ENCODE results near the gene TMEM132D. TPM values are rescaled to one million over a fixed set of nuclear protein-coding genes. Genes with fewer than 3 reads are reported as not detected.

Gene TMEM132D
- total RNA-seq, 1 donor from 2014 or later: 1.1 TPM

DNA sequence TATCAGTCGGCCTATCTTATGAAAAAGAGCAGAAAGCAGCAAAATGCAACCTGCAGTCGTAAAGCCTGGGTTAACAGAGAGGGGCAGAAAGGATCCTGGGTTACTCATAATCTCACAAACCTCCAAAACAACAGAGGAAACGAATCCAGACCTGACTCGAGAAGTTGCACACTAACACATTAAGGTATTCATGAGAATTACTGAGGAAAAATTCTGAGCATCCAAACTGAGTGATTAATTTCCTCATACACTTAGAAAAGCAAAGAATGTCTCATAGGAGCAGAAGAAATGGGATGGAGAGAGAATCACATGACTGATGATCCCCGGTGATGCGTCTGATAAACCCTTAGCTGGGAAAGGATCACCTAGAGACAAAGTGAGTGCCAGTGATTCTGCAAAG, 272.5 kb downstream of the TMEM132D start:
- no peaks in the 10 kb centered on the region for H3K9me3 Mint-ChIP-seq
- Histone ChIP-seq H3K9ac (no peak overlapping the region), H3K27ac (no peak overlapping the region), H3K4me2 (peak overlapping the region; percentile 23), H3K9me3 (ENCODE audit: low read depth) (no peaks in the 10 kb centered on the region), H3K27me3 (peaks cover 6% of the 10 kb centered on the region), H3K36me3 (no peaks in the 10 kb centered on the region), H3F3A (ENCODE audit: low read depth) (peaks cover 3% of the 10 kb centered on the region), H3K79me2 (ENCODE audit: low read depth) (no peaks in the 10 kb centered on the region), H3K4me3 (no peak overlapping the region), H3K4me1 (peaks cover 16% of the 10 kb centered on the region), H4K20me1 (ENCODE audit: low read depth) (no peaks in the 10 kb centered on the region), H2AFZ (replicated peaks) (no peak overlapping the region)
- no peak overlapping the region for H3K27ac Mint-ChIP-seq
- TF ChIP-seq, protein P1, sequence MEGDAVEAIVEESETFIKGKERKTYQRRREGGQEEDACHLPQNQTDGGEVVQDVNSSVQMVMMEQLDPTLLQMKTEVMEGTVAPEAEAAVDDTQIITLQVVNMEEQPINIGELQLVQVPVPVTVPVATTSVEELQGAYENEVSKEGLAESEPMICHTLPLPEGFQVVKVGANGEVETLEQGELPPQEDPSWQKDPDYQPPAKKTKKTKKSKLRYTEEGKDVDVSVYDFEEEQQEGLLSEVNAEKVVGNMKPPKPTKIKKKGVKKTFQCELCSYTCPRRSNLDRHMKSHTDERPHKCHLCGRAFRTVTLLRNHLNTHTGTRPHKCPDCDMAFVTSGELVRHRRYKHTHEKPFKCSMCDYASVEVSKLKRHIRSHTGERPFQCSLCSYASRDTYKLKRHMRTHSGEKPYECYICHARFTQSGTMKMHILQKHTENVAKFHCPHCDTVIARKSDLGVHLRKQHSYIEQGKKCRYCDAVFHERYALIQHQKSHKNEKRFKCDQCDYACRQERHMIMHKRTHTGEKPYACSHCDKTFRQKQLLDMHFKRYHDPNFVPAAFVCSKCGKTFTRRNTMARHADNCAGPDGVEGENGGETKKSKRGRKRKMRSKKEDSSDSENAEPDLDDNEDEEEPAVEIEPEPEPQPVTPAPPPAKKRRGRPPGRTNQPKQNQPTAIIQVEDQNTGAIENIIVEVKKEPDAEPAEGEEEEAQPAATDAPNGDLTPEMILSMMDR (IDR thresholded peaks at IDR 0.05): no peak
- TF ChIP-seq EZH2phosphoT487 (IDR thresholded peaks at IDR 0.05) (no peak), EZH2 (IDR thresholded peaks at IDR 0.05) (no peak)
- H3K27me3 Mint-ChIP-seq (ENCODE audit: insufficient read depth, low read depth): peaks cover 12% of the 10 kb centered on the region
- H3K4me1 Mint-ChIP-seq: peaks cover 64% of the 10 kb centered on the region
- H3K4me3 Mint-ChIP-seq: no peak overlapping the region
- no peak for DNase-seq (ENCODE audit: low spot score)
- H3K36me3 Mint-ChIP-seq: peaks cover 2% of the 10 kb centered on the region

DNA sequence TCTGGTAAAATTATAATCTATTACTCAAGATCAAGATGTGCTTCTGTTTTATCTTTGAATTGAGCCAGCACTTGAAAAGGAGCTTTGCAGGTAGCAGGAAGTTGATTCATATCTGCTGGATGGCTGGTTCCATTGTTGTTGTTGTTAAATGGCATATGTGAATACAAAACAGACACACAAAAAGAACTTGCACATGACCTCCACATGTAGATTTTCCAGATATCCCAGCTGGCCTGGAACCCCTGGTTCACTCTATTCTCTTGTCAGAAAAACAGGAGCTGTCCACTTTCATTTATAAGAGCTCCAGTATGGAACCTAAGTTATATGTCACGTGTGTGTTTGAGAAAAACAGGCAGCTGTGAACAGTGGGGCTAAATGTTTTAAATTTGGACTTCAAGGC, 273.9 kb downstream of the TMEM132D start:
- Mint-ChIP-seq H3K4me1 (peaks cover 64% of the 10 kb centered on the region), H3K36me3 (peaks cover 2% of the 10 kb centered on the region), H3K4me3 (no peak overlapping the region), H3K27me3 (ENCODE audit: insufficient read depth, low read depth) (peaks cover 12% of the 10 kb centered on the region), H3K9me3 (no peaks in the 10 kb centered on the region), H3K27ac (no peak overlapping the region)
- peaks cover 3% of the 10 kb centered on the region for H3F3A ChIP-seq (ENCODE audit: low read depth)
- no peaks in the 10 kb centered on the region for H3K9me3 ChIP-seq (ENCODE audit: low read depth)
- peaks cover 22% of the 10 kb centered on the region for H3K4me1 ChIP-seq
- no peak overlapping the region for H3K27ac ChIP-seq
- H3K79me2 ChIP-seq (ENCODE audit: low read depth): no peaks in the 10 kb centered on the region
- DNase-seq (ENCODE audit: low spot score): no peak
- no peaks in the 10 kb centered on the region for H4K20me1 ChIP-seq (ENCODE audit: low read depth)
- no peak overlapping the region for H2AFZ ChIP-seq (replicated peaks)
- H3K4me2 ChIP-seq: no peak overlapping the region
- peaks cover 6% of the 10 kb centered on the region for H3K27me3 ChIP-seq
- no peak overlapping the region for H3K4me3 ChIP-seq
- TF ChIP-seq EZH2phosphoT487 (IDR thresholded peaks at IDR 0.05) (no peak), EZH2 (IDR thresholded peaks at IDR 0.05) (no peak)
- TF ChIP-seq, protein P1 (IDR thresholded peaks at IDR 0.05): no peak
- no peaks in the 10 kb centered on the region for H3K36me3 ChIP-seq
- H3K9ac ChIP-seq: no peak overlapping the region

DNA sequence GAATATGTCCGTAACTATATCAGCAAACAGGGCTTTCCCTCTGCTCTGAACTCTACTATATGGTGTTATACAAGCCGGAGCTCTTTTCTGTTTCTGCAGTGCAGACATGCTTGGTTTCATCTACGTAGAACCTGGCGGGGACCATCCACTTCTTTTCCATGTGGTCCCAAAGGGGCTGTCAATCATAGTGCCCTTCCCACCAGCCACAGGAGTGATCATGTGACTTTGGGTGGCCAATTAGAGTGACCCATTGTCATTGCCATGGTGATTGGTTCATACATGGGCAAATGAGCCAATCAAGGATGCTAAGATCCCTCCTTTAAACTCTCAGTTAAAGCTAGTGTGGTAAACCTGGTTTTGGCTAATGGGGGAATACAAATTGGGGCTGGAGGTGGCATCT, 281.3 kb downstream of the TMEM132D start:
- Mint-ChIP-seq H3K4me1 (peaks cover 28% of the 10 kb centered on the region), H3K4me3 (no peak overlapping the region), H3K9me3 (peaks cover under 1% of the 10 kb centered on the region), H3K27ac (no peak overlapping the region), H3K27me3 (ENCODE audit: insufficient read depth, low read depth) (no peaks in the 10 kb centered on the region), H3K36me3 (no peaks in the 10 kb centered on the region)
- Histone ChIP-seq H3F3A (ENCODE audit: low read depth) (no peaks in the 10 kb centered on the region), H3K4me3 (no peak overlapping the region), H3K79me2 (ENCODE audit: low read depth) (no peaks in the 10 kb centered on the region), H3K9me3 (ENCODE audit: low read depth) (no peaks in the 10 kb centered on the region), H2AFZ (replicated peaks) (no peak overlapping the region), H3K9ac (no peak overlapping the region), H3K27me3 (no peaks in the 10 kb centered on the region), H3K4me1 (peaks cover 6% of the 10 kb centered on the region), H3K4me2 (no peak overlapping the region), H3K27ac (no peak overlapping the region), H3K36me3 (no peaks in the 10 kb centered on the region), H4K20me1 (ENCODE audit: low read depth) (no peaks in the 10 kb centered on the region)
- DNase-seq (ENCODE audit: low spot score): no peak
- TF ChIP-seq EZH2 (IDR thresholded peaks at IDR 0.05) (no peak), EZH2phosphoT487 (IDR thresholded peaks at IDR 0.05) (no peak)
- TF ChIP-seq, protein P1 (IDR thresholded peaks at IDR 0.05): no peak
